ENCODE data around the gene CGB8.

DNA sequence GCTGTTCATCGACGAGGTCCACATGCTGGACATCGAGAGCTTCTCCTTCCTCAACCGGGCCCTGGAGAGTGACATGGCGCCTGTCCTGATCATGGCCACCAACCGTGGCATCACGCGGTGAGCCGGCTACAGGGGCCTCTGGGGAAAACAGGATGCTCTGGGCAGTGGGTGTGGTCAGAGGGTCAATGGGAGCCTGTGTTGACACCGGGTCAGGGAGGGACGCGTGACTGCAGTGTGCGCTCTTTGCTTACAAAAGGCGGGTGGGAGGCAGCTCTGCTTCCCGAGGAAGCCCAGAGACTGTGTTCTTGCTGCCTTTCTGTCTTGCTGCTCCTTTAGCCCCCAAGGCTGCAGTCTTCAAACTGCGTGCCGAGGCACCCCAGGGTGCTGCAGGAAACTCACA lies 37.7 kb downstream of the CGB8 start:
- no peak for TF ChIP-seq TARDBP (IDR thresholded peaks at IDR 0.05)
- no peak for TF ChIP-seq ELF4 (IDR thresholded peaks at IDR 0.05)
- no peak for TF ChIP-seq BHLHE40 (IDR thresholded peaks at IDR 0.05; ENCODE audit: borderline replicate concordance)
- TF ChIP-seq SUZ12 (IDR thresholded peaks at IDR 0.05): no peak
- TF ChIP-seq SP1 (IDR thresholded peaks at IDR 0.05): no peak

Measured in HEK293T (cell line).